Endothelial cell of umbilical vein (primary cell): ENCODE measurements around the gene CX3CR1. TPM values are rescaled to one million over a fixed set of nuclear protein-coding genes. Genes with fewer than 3 reads are reported as not detected.

Experiments
- BruUV-seq: library from RNA; stranded (reverse); fragments of 400-500 nt; replicated peaks from 2 replicates; lab custom pipeline; 2021; lab: Mats Ljungman, UMichigan
- CTCF ChIA-PET: fragments of 300-600, 350-600 bp; sonication (Branson Sonifier 250); formaldehyde crosslinking; loops from one replicate; lab custom pipeline; 2021; ENCODE audit warnings: antibody characterized with exemption, inconsistent platforms; lab: Charles Lee
- POLR2A ChIA-PET: fragments of 300-600, 350-600 bp; sonication (Branson Sonifier 250); formaldehyde crosslinking; loops from one replicate; lab custom pipeline; 2021; ENCODE audit warnings: antibody characterized with exemption, inconsistent platforms; lab: Charles Lee
- DNase-seq: peaks from one replicate; pipeline ENCODE4 v3.0.0-alpha.2; 2011; ENCODE audit warnings: low read depth, low spot score
- FAIRE-seq: peaks from 2 replicates; lab custom pipeline; 2011; peaks lifted over from hg19 to GRCh38; lab: Jason Lieb, UNC
- H2AFZ ChIP-seq: 2 replicates; pipeline ENCODE4 v1.6.0; 2012; ENCODE audit warnings: low read depth, low read length, control low read depth, inconsistent platforms
- H3K27ac ChIP-seq: 2 replicates; pipeline ENCODE4 v1.5.1; 2011; ENCODE audit warnings: low read depth, mild to moderate bottlenecking, control low read depth, low read length, moderate library complexity; ENCODE audit not compliant: insufficient read depth
- H3K27me3 ChIP-seq, 2 experiments: 2 replicates each; pipeline versions ENCODE4 v1.6.0 to v1.6.1; 2011; ENCODE audit warnings: low read length in 2 of 2, mixed read lengths in 1 of 2; ENCODE audit not compliant: control insufficient read depth in 2 of 2, insufficient read depth in 2 of 2
- H3K36me3 ChIP-seq, 2 experiments: 2 replicates in 1 of 2; 3 replicates in 1 of 2; pipeline ENCODE4 v1.5.1; 2011; ENCODE audit warnings: low read length in 2 of 2, mild to moderate bottlenecking in 1 of 2, moderate library complexity in 1 of 2; ENCODE audit not compliant: control insufficient read depth in 2 of 2, insufficient read depth in 2 of 2; ENCODE audit errors: extremely low read depth in 1 of 2
- H3K4me1 ChIP-seq: 3 replicates; pipeline ENCODE4 v1.5.1; 2011; ENCODE audit warnings: mild to moderate bottlenecking, low read length; ENCODE audit not compliant: control insufficient read depth, insufficient read depth; ENCODE audit errors: extremely low read depth
- H3K4me2 ChIP-seq: 2 replicates; pipeline ENCODE4 v1.6.1; 2011; ENCODE audit warnings: low read length, control low read depth, mixed read lengths; ENCODE audit not compliant: insufficient read depth
- H3K4me3 ChIP-seq, 3 experiments: fragments of 200-600 bp in 1 of 3; sonication (generic), shearing (Covaris generic) in 1 of 3; replicated peaks in 1 of 3; 2 replicates each; pipeline ENCODE4 v1.5.1; 2011 to 2016; ENCODE audit warnings: control low read depth in 3 of 3, low read length in 3 of 3, mild to moderate bottlenecking in 2 of 3, inconsistent platforms in 1 of 3, low read depth in 1 of 3, moderate library complexity in 1 of 3; ENCODE audit not compliant: insufficient read depth in 1 of 3
- H3K79me2 ChIP-seq: 2 replicates; pipeline ENCODE4 v1.6.0; 2012; ENCODE audit warnings: low read length, inconsistent platforms; ENCODE audit not compliant: control insufficient read depth, insufficient read depth
- H3K9ac ChIP-seq: replicated peaks from 2 replicates; pipeline ENCODE3; 2011; ENCODE audit warnings: low read length, control low read depth; ENCODE audit not compliant: insufficient read depth; ENCODE audit errors: extremely low read depth
- H3K9me1 ChIP-seq: replicated peaks from 3 replicates; pipeline ENCODE4 v1.6.0; 2011; ENCODE audit warnings: mild to moderate bottlenecking, low read length; ENCODE audit not compliant: control insufficient read depth, insufficient read depth; ENCODE audit errors: extremely low read depth
- H3K9me3 ChIP-seq: replicated peaks from 2 replicates; pipeline ENCODE4 v1.5.1; 2012; ENCODE audit warnings: low read length, inconsistent platforms; ENCODE audit not compliant: control insufficient read depth, insufficient read depth
- H4K20me1 ChIP-seq: replicated peaks from 2 replicates; pipeline ENCODE3; 2011; ENCODE audit warnings: mild to moderate bottlenecking, low read length; ENCODE audit not compliant: control insufficient read depth, insufficient read depth; ENCODE audit errors: extremely low read depth
- CTCF ChIP-seq, 2 donors: IDR thresholded peaks; 1 replicate in 1 of 2; 2 replicates in 1 of 2; pipeline ENCODE4 v1.5.1; 2011; ENCODE audit warnings: low read length in 2 of 2, mild to moderate bottlenecking in 2 of 2, moderate library complexity in 2 of 2, control low read depth in 1 of 2, inconsistent platforms in 1 of 2, low read depth in 1 of 2; ENCODE audit not compliant: insufficient read depth in 1 of 2; ENCODE audit errors: extremely low read depth in 1 of 2
- EZH2 ChIP-seq: IDR thresholded peaks from 2 replicates; pipeline ENCODE4 v1.6.1; 2012; ENCODE audit warnings: borderline replicate concordance, low read depth, mild to moderate bottlenecking, moderate library complexity, low read length, inconsistent platforms; ENCODE audit not compliant: severe bottlenecking
- FOS ChIP-seq: IDR thresholded peaks from 2 replicates; pipeline ENCODE4 v1.6.1; 2011; ENCODE audit warnings: mild to moderate bottlenecking, low read length, moderate library complexity, borderline replicate concordance; ENCODE audit not compliant: insufficient read depth
- GATA2 ChIP-seq: IDR thresholded peaks from 2 replicates; pipeline ENCODE4 v1.7.0; 2011; ENCODE audit warnings: low read depth, mild to moderate bottlenecking, moderate library complexity, mixed read lengths, low read length; ENCODE audit not compliant: insufficient read length, insufficient read depth
- JUN ChIP-seq: IDR thresholded peaks from 2 replicates; pipeline ENCODE4 v1.6.1; 2011; ENCODE audit warnings: borderline replicate concordance, low read depth; ENCODE audit not compliant: insufficient read length, insufficient read depth
- MAX ChIP-seq: IDR thresholded peaks from 2 replicates; pipeline ENCODE4 v1.6.1; 2011; ENCODE audit not compliant: insufficient read depth, insufficient read length
- MYC ChIP-seq: IDR thresholded peaks from one replicate; pipeline ENCODE4 v1.6.1; 2011; ENCODE audit warnings: mild to moderate bottlenecking, low read depth, low read length
- POLR2A ChIP-seq: IDR thresholded peaks from 2 replicates; pipeline ENCODE4 v1.6.1; 2012; ENCODE audit warnings: low read depth, mild to moderate bottlenecking, control low read depth, low read length
- POLR2AphosphoS5 ChIP-seq: IDR thresholded peaks from 2 replicates; pipeline ENCODE4 v1.6.1; 2012; ENCODE audit warnings: low read depth, mild to moderate bottlenecking, control low read depth, low read length, moderate library complexity; ENCODE audit not compliant: insufficient read depth
- dilution Hi-C: fragments of 300-500 bp; cut with MboI; formaldehyde crosslinking; loops from one replicate; pipeline ENCODE4 v1.15.0; 2019; ENCODE audit warnings: low sequenced_read_pairs; ENCODE audit not compliant: extremely low pct_ligation_motif_present
- intact Hi-C: fragments of 100-400 bp; cut with micrococcal nuclease; formaldehyde crosslinking; loops from one replicate; pipeline ENCODE4 v1.10.0; 2022
- polyA plus RNA-seq, 4 experiments: library from polyadenylated mRNA; depleted of rRNA in 3 of 4; stranded (reverse) in 3 of 4; unstranded in 1 of 4; fragments of >200 nt; gene quantifications; 2 replicates each; pipeline versions ENCODE4 v1.2.1 to v1.2.3, GENCODE V29; 2011 to 2012; ENCODE audit warnings: missing spikeins in 1 of 4
- total RNA-seq: library from RNA; stranded (reverse); gene quantifications from 2 replicates; pipeline ENCODE4 v1.2.3, GENCODE V29; 2021

The CX3CR1 gene
- total and polyA plus RNA-seq, 2 donors (not counting 3 experiments of a cell fraction or from before 2014, with no cell fraction given) = not detected

GRCh38 chr3:39278616-39278935, 1.3 kb downstream of the CX3CR1 start:
- intact Hi-C loops = no loop called here
- FAIRE-seq (no peak), DNase-seq (no peak)
- H3K9me3 ChIP-seq = no peaks in the 10 kb centered on the region
- no peak overlapping the region for H3K9ac ChIP-seq
- peaks cover 3 to 7% of the 10 kb centered on the region in 2 experiments for H3K27me3 ChIP-seq
- H3K27ac ChIP-seq = no peak overlapping the region
- no peaks in the 10 kb centered on the region for H4K20me1 ChIP-seq
- no peaks in the 10 kb centered on the region for H3K9me1 ChIP-seq
- dilution Hi-C loops = no loop called here
- no peak for TF ChIP-seq GATA2
- no peak for TF ChIP-seq CTCF (IDR thresholded peaks at IDR 0.05; ENCODE audit: extremely low read depth in 1 of 2, insufficient read depth in 1 of 2, low read depth in 1 of 2, low read length in 2 of 2)
- TF ChIP-seq POLR2A = no peak
- TF ChIP-seq MYC = no peak
- BruUV-seq = no TSS peak
- no peaks in the 10 kb centered on the region for H3K4me1 ChIP-seq
- H3K4me3 ChIP-seq = no peak overlapping the region
- ChIA-PET POLR2A (no interaction called here), CTCF (interaction anchor here (0.7 to 4.4 kb wide), 8 partner anchors 9 to 154 kb away, joined by 3 to 25 read pairs (median 8); no protein-coding TSS in a partner anchor)
- H2AFZ ChIP-seq = no peak overlapping the region
- H3K36me3 ChIP-seq = no peaks in the 10 kb centered on the region
- no peak overlapping the region for H3K4me2 ChIP-seq
- H3K79me2 ChIP-seq = no peaks in the 10 kb centered on the region

GRCh38 chr3:39277893-39278615, 1.8 kb downstream of the CX3CR1 start:
- no peaks in the 10 kb centered on the region for H3K36me3 ChIP-seq
- TF ChIP-seq MAX (no peak), GATA2 (no peak), CTCF (IDR thresholded peaks at IDR 0.05; ENCODE audit: extremely low read depth in 1 of 2, insufficient read depth in 1 of 2, low read depth in 1 of 2, low read length in 2 of 2) (no peak), POLR2AphosphoS5 (no peak), JUN (no peak), EZH2 (no peak), MYC (no peak), FOS (no peak), POLR2A (no peak)
- H2AFZ ChIP-seq = no peak overlapping the region
- H3K27me3 ChIP-seq = peaks cover 3 to 7% of the 10 kb centered on the region in 2 experiments
- intact Hi-C loops = no loop called here
- BruUV-seq = no TSS peak
- no peak overlapping the region for H3K4me2 ChIP-seq
- DNase-seq = no peak
- H3K79me2 ChIP-seq = no peaks in the 10 kb centered on the region
- H3K27ac ChIP-seq = no peak overlapping the region
- ChIA-PET CTCF (interaction anchor here (0.7 to 3.1 kb wide), 5 partner anchors 11 to 153 kb away, joined by 3 to 25 read pairs (median 8); no protein-coding TSS in a partner anchor), POLR2A (no interaction called here)
- H3K4me1 ChIP-seq = no peaks in the 10 kb centered on the region
- H4K20me1 ChIP-seq = no peaks in the 10 kb centered on the region
- no peaks in the 10 kb centered on the region for H3K9me3 ChIP-seq
- dilution Hi-C loops = no loop called here
- no peak for FAIRE-seq
- no peaks in the 10 kb centered on the region for H3K9me1 ChIP-seq
- H3K4me3 ChIP-seq = no peak overlapping the region
- no peak overlapping the region for H3K9ac ChIP-seq
